Endothelial cell of umbilical vein (primary cell): ENCODE results near the gene ZNF148.

Source experiments
- CTCF ChIP-seq, 2 donors: IDR thresholded peaks; 1 replicate in 1 of 2; 2 replicates in 1 of 2; pipeline ENCODE4 v1.5.1; 2011; ENCODE audit warnings: low read length in 2 of 2, mild to moderate bottlenecking in 2 of 2, moderate library complexity in 2 of 2, control low read depth in 1 of 2, inconsistent platforms in 1 of 2, low read depth in 1 of 2; ENCODE audit not compliant: insufficient read depth in 1 of 2; ENCODE audit errors: extremely low read depth in 1 of 2
- GATA2 ChIP-seq: IDR thresholded peaks from 2 replicates; pipeline ENCODE4 v1.7.0; 2011; ENCODE audit warnings: low read depth, mild to moderate bottlenecking, moderate library complexity, mixed read lengths, low read length; ENCODE audit not compliant: insufficient read length, insufficient read depth
- POLR2A ChIP-seq: IDR thresholded peaks from 2 replicates; pipeline ENCODE4 v1.6.1; 2012; ENCODE audit warnings: low read depth, mild to moderate bottlenecking, control low read depth, low read length
- POLR2AphosphoS5 ChIP-seq: IDR thresholded peaks from 2 replicates; pipeline ENCODE4 v1.6.1; 2012; ENCODE audit warnings: low read depth, mild to moderate bottlenecking, control low read depth, low read length, moderate library complexity; ENCODE audit not compliant: insufficient read depth

- no peak for TF ChIP-seq CTCF (IDR thresholded peaks at IDR 0.05; ENCODE audit: extremely low read depth in 1 of 2, insufficient read depth in 1 of 2, low read depth in 1 of 2, low read length in 2 of 2)
- no peak for TF ChIP-seq POLR2AphosphoS5
- TF ChIP-seq POLR2A, result no peak
- no peak for TF ChIP-seq GATA2
Measured at GRCh38 chr3:125179143-125179883, 195.8 kb downstream of the ZNF148 start.
